ENCODE data around the gene XPOT.

DNA sequence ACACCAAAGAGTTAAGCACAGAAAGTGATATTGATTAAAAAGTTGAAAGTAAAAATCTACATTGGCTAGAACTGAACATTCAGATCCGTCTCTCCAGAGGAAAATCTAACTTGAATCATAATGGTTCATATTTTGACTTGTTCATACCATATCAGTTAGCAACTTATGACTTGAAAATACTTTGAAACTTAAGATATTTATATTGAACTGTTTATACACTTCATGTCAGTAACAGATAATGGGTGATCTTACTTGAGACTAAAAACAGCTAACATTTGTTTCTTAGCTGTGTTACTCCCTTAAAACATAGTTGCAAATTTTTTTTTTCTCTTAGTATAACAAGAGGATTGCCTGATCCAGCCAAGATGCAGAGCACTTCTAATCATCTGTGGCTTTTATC is 51.3 kb downstream of the XPOT start:
- TF ChIP-seq POLR2A (IDR thresholded peaks at IDR 0.05; ENCODE audit: low read depth): no peak
- TF ChIP-seq CTCF (IDR thresholded peaks at IDR 0.05): no peak
- no peak for TF ChIP-seq EP300 (IDR thresholded peaks at IDR 0.05)
- TF ChIP-seq POLR2AphosphoS5 (IDR thresholded peaks at IDR 0.05): no peak

All from esophagus muscularis mucosa (tissue), 4 donors.